AG04450 (cell line): ENCODE results near the gene WHRN. TPM values are rescaled to one million over a fixed set of nuclear protein-coding genes. Genes with fewer than 3 reads are reported as not detected.

Experiments
- CTCF ChIA-PET: fragments of 300-600, 350-600 bp; formaldehyde crosslinking; extraction: SDS; loops from one replicate; lab custom pipeline; 2022; ENCODE audit warnings: antibody characterized with exemption, inconsistent platforms; lab: Charles Lee
- POLR2A ChIA-PET: fragments of 350-600 bp; formaldehyde crosslinking; extraction: SDS; loops from one replicate; lab custom pipeline; 2021; ENCODE audit warnings: antibody characterized with exemption, inconsistent platforms; lab: Yijun Ruan, JAX
- DNase-seq: peaks from one replicate; pipeline ENCODE4 v3.0.0-alpha.2; 2011; ENCODE audit warnings: low read depth, low spot score
- H3K27ac ChIP-seq: one replicate; pipeline ENCODE4 v1.5.1; 2012; ENCODE audit warnings: low read depth, low read length, control low read depth
- H3K27me3 ChIP-seq: one replicate; pipeline ENCODE4 v1.6.0; 2012; ENCODE audit warnings: low read length; ENCODE audit not compliant: control insufficient read depth, insufficient read depth
- H3K4me3 ChIP-seq: 2 replicates; pipeline ENCODE4 v1.5.1; 2011; ENCODE audit warnings: mild to moderate bottlenecking, low read depth, low read length, control low read depth
- H3K9me3 ChIP-seq: 2 replicates; pipeline ENCODE4 v1.5.1; 2012; ENCODE audit warnings: low read length; ENCODE audit not compliant: control insufficient read depth, insufficient read depth
- CTCF ChIP-seq: IDR thresholded peaks from 2 replicates; pipeline ENCODE4 v1.5.1; 2011; ENCODE audit warnings: low read depth, low read length, control low read depth, inconsistent platforms
- polyA plus RNA-seq: library from polyadenylated mRNA; depleted of rRNA; stranded (reverse); fragments of >200 nt; gene quantifications from 2 replicates; pipeline ENCODE4 v1.2.3, GENCODE V29; 2011

The WHRN gene
- polyA plus RNA-seq, 1 experiment, result 1.1 TPM

DNA sequence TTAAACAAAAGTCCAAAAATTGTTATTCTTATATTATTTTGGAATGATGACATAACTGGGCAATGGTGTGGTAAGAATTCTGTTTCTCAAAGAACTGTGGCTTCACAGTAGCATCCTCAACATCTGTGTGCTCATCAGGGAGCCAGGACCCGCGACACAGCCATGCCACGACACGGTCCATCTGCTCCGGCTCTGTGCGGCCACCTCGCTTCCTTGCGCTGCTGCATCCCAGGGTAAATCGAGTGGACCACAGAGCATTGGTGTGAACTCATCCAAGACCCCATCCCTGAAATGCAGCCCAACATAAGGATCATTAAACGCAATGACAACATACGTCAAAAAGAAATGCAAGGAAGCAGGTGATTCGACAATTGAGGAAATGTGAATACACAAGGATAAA is 15.3 kb downstream of the WHRN start:
- CTCF ChIA-PET, result interaction anchor here (1.1 kb wide), 1 partner anchor 84 kb away, joined by 3 read pairs; no protein-coding TSS in a partner anchor
- POLR2A ChIA-PET, result no interaction called here
- no peak overlapping the region for H3K4me3 ChIP-seq
- no peak for TF ChIP-seq CTCF
- H3K27ac ChIP-seq, result no peak overlapping the region
- H3K27me3 ChIP-seq, result peaks cover 17% of the 10 kb centered on the region
- DNase-seq, result no peak
- H3K9me3 ChIP-seq, result no peaks in the 10 kb centered on the region

DNA sequence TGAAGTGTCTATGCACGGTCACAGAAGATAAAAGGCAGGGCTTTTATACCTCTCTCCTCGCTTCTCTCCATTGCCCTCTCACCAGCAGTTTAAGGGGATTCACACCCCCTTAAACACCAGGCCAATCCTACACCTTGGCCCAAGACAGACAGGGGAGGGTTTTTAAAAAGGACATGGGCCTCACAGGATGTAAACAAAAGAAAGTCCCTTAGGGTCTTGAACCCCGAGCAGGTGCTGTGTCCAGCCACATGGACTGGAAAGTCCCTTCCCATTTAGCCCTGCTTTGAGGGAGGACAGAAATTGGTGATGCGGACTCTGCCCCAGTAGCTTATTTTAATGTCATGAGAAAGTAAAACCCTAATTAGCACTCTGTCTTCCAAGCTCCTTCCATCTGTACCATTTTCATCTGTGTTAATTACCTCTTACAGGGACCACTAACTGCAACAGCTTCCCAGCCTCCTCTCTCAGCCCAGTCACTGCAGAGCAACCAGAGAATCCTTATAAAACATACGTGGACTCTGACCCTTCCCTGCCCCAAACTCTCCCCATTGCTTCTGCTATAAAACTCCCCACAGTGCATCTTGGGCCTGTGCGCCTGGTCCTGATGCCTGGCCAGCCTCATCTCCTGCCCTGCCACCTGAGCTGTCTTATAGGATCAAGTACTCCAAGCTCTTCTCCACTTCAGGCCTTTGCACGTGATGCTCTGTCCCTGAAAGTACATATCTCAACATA is 16.7 kb downstream of the WHRN start:
- CTCF ChIA-PET, result interaction anchor here (0.8 to 6.3 kb wide), 23 partner anchors 8 to 526 kb away, joined by 3 to 122 read pairs (median 8); partner anchors contain the start of gene ATP6V1G1
- Histone ChIP-seq H3K9me3 (no peaks in the 10 kb centered on the region), H3K27ac (no peak overlapping the region), H3K27me3 (peaks cover 8% of the 10 kb centered on the region), H3K4me3 (no peak overlapping the region)
- POLR2A ChIA-PET, result no interaction called here
- no peak for DNase-seq
- TF ChIP-seq CTCF, result no peak

GRCh38 chr9:114487607-114488300 is 17.5 kb downstream of the WHRN start:
- Histone ChIP-seq H3K27me3 (peaks cover 8% of the 10 kb centered on the region), H3K27ac (no peak overlapping the region), H3K4me3 (no peak overlapping the region), H3K9me3 (no peaks in the 10 kb centered on the region)
- DNase-seq, result peak; percentile 21
- CTCF ChIA-PET, result interaction anchor here (0.7 to 6.3 kb wide), 31 partner anchors 9 to 545 kb away, joined by 3 to 122 read pairs (median 5); partner anchors contain the start of gene ATP6V1G1
- TF ChIP-seq CTCF, result peak; percentile 96
- POLR2A ChIA-PET, result interaction anchor here (0.7 kb wide), 1 partner anchor 50 kb away, joined by 5 read pairs; no protein-coding TSS in a partner anchor

DNA sequence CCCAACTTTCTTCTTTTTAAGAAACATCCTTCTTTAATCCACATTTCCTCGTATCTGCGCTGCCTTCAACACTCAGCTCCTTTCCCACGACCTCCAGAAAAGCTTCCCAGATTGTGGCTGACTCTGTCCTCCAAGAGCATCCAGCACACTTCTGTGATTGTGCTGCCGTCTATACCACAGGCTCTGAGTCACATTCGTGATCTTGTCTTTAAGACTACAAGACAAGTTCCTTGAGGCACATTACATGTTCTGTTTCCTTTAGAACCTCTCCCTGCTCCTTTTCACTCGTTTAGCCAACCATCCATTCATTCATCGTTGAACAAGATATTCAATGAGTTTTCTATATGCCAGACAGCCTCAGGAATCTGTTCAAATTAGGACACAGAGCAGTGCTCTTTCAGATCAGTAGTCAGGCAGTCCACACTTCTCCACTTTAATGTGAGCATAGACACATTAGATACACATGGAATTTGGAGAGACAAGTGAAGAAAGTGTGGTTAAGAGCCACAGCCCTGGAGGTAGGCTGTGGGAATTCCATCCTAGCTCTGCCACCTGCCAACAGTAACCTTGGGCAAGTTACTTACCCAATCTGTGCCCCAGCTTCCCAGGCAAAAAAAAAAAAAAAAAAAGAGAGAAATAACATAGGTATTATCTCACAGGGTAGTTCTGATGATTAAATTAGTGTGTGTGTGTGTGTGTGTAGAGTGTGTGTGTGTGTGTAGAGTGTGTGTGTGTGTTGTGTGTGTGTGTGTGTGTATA is 18.9 kb downstream of the WHRN start:
- ChIA-PET CTCF (interaction anchor here (0.6 to 6.3 kb wide), 19 partner anchors 10 to 745 kb away, joined by 3 to 122 read pairs (median 6); partner anchors contain the start of gene ATP6V1G1), POLR2A (no interaction called here)
- no peak overlapping the region for H3K27ac ChIP-seq
- no peak for TF ChIP-seq CTCF
- no peak for DNase-seq
- no peaks in the 10 kb centered on the region for H3K9me3 ChIP-seq
- peaks cover 10% of the 10 kb centered on the region for H3K27me3 ChIP-seq
- H3K4me3 ChIP-seq, result no peak overlapping the region
